Measurements from ENCODE around the gene C10orf88. TPM values are rescaled to one million over a fixed set of nuclear protein-coding genes. Genes with fewer than 3 reads are reported as not detected.

The C10orf88 gene
- total and polyA plus RNA-seq, 2 of the 13 experiments (the other 11 are each of a cell fraction or from before 2014, with no cell fraction given), result 4.6 to 11.8 TPM

- TF ChIP-seq TP53 (CRISPR knock-in tag; conservative IDR thresholded peaks at IDR 0.05) (peak; percentile 71; the same call in 1 of the 2 replicates), KAT2B (IDR thresholded peaks at IDR 0.05; ENCODE audit: borderline replicate concordance, low read depth, low read length) (no peak), ZBTB39 (CRISPR knock-in tag; IDR thresholded peaks at IDR 0.05) (no peak), HMGA1 (CRISPR knock-in tag; conservative IDR thresholded peaks at IDR 0.05) (no peak), NFKB2 (CRISPR knock-in tag; IDR thresholded peaks at IDR 0.05; ENCODE audit: borderline replicate concordance) (peak; percentile 76; the same call in 1 of the 2 replicates), ZNF367 (CRISPR knock-in tag; IDR thresholded peaks at IDR 0.05; ENCODE audit: borderline replicate concordance) (no peak), PREB (CRISPR knock-in tag; IDR thresholded peaks at IDR 0.05) (0 out of 2 replicates have a peak, but pooled peaks have one; percentile 72), NFYB (CRISPR knock-in tag; IDR thresholded peaks at IDR 0.05) (peak; percentile 49; the same call in 1 of the 2 replicates), ZNF674 (CRISPR knock-in tag; IDR thresholded peaks at IDR 0.05; ENCODE audit: low read depth) (0 out of 2 replicates have a peak, but pooled peaks have one; percentile 63), ZSCAN31 (CRISPR knock-in tag; IDR thresholded peaks at IDR 0.05; ENCODE audit: low read depth) (0 out of 2 replicates have a peak, but pooled peaks have one; percentile 56), ZNF350 (CRISPR knock-in tag; IDR thresholded peaks at IDR 0.05; ENCODE audit: borderline replicate concordance, low read depth) (peak; percentile 51; the same call in 1 of the 2 replicates), NR2F6 (IDR thresholded peaks at IDR 0.05) (no peak), NR2F6 (CRISPR knock-in tag; IDR thresholded peaks at IDR 0.05) (0 out of 2 replicates have a peak, but pooled peaks have one; percentile 39), MXD1 (CRISPR knock-in tag; IDR thresholded peaks at IDR 0.05) (peak; percentile 91), JUND (CRISPR knock-in tag; IDR thresholded peaks at IDR 0.05) (peak; percentile 90), TEAD3 (CRISPR knock-in tag; optimal IDR thresholded peaks at IDR 0.05; ENCODE audit: borderline replicate concordance) (peak; percentile 16), ZNF660 (CRISPR knock-in tag; IDR thresholded peaks at IDR 0.05; ENCODE audit: borderline replicate concordance, low read depth) (no peak)
- TF ChIP-seq, protein P1, sequence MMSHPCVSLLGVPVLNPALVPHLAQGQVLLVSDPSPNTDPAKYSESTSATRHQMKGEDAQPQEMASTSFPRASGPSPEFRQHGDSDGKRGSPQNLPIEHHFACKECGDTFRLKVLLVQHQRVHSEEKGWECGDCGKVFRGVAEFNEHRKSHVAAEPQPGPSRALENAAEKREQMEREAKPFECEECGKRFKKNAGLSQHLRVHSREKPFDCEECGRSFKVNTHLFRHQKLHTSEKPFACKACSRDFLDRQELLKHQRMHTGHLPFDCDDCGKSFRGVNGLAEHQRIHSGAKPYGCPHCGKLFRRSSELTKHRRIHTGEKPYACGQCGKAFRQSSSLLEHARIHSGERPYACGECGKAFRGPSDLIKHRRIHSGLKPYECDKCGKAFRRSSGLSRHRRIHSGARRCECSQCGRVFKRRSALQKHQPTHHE (CRISPR knock-in tag; IDR thresholded peaks at IDR 0.05; ENCODE audit: borderline replicate concordance), result peak; percentile 50; the same call in 1 of the 2 replicates
Observed at GRCh38 chr10:122980209-122981065, 26.4 kb upstream of the C10orf88 start, which contains the start of gene PSTK (continued).

Measured in HepG2 (cell line).